NCI-H2171 (cell line): ENCODE measurements around the gene TBX5.
"Not testable (repeated sequence)": the region's sequence is repeated elsewhere in the genome, so short reads cannot be mapped to it uniquely, and the experiment has no call there.

Source experiments
- DNase-seq: peaks from one replicate; lab custom pipeline; 2025; lab: John Stamatoyannopoulos, UW

TBX5 gene

DNA sequence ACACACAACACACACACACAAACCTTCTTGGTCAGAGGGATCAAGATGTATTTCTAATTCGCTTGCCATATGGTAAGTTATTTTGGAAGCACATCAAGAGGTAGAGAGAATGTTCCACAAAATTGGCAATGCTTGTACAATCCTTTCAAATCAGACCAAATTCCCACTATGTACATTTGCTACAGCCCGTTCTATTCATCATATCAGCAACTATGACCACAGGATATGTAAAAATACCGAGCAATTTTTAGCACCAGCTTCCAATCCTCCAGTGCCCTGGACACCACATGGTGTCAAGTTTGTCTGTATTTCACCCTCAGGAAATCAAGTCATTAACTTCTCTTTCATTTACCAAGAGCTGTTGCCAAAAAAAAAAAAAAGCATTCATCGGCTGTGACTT is 21.2 kb downstream of the TBX5 start:
- no peak for DNase-seq

DNA sequence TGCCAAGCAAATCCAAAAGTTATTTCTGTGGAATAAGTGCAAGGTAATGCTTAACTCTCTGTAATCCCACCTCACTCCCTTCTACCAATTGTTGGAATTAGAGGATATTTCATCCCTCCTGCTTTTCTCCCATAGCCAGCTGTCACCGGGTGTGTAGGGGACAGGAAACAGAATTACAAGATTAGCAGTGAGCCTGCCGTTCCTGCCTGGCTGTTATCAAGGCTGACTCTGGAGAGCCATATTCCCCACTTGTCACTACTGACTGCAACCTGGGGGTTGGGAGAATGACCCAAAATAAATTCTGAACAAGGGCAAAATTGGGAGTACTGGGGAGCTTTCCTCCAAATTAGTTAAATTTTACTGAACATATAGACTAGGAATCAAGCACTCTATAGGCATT is 24.8 kb downstream of the TBX5 start:
- DNase-seq: no peak

- DNase-seq: no peak
Observed at GRCh38 chr12:114371733-114372132, 34.2 kb downstream of the TBX5 start.

DNA sequence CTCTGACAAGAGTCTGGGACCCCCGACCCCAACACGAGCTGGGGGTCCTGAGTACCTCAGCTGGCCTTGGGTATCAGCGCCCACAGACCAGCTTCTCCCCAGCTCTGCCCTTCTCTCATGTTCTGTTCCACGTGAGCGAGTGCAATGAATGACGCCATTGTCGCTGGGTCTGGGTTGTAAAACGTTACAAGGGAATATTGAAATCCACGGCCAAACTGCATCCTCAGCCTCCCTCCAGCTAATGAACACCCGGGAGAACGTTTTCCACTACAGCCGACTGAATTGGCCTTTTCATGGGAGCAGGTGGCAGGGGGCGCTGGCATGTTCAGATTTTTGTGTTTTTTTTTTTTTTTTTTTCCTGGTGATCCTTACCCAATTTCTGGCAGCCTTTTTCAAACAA is 34.7 kb downstream of the TBX5 start:
- DNase-seq: no peak

DNA sequence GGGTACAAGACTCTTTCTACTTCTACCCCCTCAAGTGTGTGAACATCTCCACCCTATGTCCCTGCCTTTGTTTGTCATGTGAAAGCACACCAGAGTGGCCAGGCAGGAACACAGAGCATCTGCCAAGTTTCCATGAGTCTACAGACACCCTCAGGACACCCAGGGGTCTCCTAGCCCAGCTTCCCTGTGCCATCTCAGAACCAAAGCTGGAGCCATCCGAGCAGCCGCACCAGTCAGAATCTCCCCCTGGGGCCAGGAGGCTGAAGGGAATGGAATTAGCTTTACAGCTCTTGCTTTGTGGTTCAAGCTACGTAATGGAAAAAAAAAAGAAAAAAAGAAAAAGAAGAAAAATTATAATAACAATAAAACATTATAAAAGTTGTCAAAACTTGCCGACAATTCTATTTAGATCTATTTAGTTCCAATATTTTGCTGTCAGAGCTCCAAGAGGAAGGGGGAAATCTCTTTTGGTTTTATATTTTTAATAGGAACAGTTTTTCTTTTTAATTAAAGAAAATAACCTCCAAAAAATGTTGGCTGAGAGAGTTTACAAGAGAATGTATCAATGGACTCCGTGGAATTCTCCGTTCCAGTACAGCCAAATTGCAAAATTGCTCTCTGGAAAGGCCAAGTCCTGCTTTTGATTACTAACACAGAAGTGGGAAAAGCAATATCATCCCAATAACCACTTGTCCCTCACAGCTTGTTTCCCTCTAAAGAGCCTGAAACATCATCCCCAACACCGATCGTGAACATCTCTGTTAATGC is 37.1 kb downstream of the TBX5 start:
- DNase-seq: no peak

GRCh38 chr12:114361992-114362391 is 44.0 kb downstream of the TBX5 start:
- DNase-seq: no peak

DNA sequence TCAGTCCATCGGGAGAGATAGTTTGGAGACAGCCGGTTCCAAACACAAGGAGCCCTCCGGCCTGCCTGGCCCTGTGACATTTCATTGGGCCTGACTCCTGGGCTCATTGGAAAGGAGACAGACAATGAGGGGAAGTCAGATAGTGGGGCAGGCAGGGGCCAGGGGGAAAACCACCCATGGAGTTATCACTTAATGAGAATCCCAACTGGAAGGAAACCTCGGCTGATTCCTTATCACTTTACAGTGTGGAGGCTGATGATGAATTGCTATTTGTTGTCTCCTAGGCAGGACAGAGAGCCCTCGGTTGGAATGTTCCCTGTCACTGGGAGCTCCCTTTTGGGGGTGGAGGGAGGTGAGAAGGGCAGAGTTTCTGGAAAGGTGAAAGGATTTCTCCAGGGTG is 44.4 kb downstream of the TBX5 start:
- no peak for DNase-seq

- no peak for DNase-seq
Observed at GRCh38 chr12:114360485-114360884, 45.5 kb downstream of the TBX5 start.

DNA sequence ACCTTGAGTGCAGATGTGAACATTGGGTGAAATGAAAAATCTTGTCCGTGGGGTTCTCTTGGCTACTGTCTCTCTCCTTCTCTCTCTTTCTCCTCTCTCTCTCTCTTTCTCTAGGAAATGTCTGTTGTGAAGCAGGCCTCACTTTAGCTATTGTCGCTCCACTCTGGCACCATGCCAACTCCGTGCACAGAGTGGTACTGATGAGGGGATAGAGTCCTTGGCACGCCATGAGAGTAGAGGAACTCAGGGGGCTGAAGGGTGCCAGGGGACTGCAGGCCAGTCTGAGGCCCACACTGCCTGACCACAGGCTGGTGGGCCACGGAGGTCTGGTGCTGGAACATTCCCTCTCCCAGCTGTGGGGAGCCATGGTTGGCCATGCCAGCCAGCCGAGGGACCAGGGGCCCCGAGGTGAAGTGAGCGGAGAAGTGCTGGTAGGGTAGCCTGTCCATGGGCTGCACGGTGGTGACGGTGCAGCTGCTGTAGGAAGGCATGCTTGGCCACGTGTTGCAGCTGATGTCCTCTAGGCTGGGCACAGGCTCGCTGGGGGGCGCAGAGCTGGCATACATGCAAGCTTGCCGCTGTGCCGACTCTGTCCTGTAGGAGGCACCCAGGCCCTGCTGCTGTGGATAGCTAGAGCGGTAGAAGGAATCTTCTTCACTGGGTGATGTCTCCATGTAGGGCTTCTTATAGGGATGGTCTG is 50.4 kb downstream of the TBX5 start:
- DNase-seq: no peak

DNA sequence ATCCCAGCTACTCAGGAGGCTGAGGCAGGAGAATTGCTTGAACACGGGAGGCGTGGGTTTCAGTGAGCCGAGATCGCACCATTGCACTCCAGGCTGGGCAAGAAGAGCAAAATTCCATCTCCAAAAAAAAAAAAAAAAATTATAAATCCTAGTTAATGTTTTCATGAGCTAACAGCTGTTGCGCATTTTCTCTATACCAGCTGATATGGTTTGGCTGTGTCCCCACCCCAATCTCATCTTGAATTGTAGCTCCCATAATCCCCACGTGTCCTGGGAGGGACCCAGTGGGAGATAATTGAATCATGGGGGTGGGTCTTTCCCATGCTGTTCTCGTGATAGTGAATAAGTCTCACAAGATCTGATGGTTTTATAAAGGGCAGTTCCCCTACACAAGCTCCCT is 56.7 kb downstream of the TBX5 start:
- DNase-seq: not testable (repeated sequence)

- DNase-seq: no peak
Observed at GRCh38 chr12:114347861-114348260, 58.1 kb downstream of the TBX5 start.

- no peak for DNase-seq
Observed at GRCh38 chr12:114344831-114345230, 61.1 kb downstream of the TBX5 start.

DNA sequence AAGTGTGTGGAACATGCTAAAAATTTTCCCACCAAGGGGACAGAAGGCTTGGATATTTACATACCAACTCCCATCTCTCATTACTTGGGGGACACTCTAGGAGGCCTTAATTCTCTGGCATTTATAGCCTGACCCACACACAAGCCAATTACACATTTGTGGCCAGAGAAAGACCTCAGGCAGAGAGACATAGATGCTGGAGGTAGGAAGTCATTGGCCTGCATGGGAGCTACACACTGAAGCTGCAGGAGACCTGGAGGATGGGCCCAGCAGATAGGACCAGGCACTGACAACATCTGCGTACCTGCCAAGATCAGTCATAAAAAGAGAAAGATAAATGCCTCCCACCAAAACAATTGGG is 61.7 kb downstream of the TBX5 start:
- DNase-seq: no peak

DNA sequence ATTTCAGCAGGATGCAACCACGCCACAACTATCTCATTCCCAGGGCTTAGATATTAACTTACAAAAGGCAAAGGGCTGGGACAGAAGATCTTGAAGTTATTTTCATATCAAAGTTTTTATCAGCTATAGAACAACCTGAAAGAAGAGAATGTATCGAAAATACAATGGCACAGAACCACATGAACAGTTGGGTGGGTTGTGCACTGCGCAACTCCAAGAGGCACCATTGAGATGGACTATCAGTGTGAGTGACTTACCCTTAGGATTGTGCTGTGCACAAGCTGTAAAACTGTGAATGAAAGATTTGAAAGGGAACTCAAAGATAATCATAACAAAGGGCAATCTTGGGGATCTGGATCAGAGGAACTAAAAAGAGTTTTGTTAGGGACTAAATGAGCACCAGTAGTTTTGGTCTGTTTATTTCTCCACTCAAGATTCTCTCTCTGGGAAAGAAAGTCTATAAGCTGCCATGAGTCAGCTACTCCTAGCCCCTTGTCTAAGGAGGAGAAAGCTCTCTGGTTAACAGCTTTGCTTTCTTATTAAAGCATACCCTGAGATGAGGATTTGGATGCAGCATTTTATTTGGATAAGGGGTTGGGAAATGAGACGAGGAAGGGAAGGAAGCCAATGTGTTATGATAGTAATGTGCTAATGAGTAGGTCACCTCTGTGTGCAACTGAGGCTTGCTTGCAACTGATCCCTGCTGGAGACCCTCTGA is 62.2 kb downstream of the TBX5 start:
- DNase-seq: no peak

GRCh38 chr12:114342656-114343055 is 63.3 kb downstream of the TBX5 start:
- DNase-seq: no peak

DNA sequence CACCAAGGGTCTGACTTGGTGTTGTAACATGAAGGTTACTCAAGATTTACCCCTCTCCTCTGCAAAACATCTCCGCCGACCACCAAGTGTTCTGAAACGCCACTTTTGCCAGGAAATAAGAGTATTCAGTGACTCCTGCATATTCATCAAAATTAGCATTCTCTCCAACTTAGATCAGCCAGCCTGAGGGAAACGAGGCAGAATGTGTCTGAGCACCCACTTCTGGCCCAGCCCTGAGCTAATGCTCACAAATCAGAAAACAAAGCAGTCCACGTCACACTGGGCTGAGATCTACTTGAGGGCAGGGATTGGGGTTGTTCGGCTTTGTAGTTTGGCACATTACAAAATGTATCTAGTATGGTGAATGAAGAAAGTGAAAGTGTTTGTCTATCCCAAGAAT is 64.3 kb downstream of the TBX5 start:
- no peak for DNase-seq

DNA sequence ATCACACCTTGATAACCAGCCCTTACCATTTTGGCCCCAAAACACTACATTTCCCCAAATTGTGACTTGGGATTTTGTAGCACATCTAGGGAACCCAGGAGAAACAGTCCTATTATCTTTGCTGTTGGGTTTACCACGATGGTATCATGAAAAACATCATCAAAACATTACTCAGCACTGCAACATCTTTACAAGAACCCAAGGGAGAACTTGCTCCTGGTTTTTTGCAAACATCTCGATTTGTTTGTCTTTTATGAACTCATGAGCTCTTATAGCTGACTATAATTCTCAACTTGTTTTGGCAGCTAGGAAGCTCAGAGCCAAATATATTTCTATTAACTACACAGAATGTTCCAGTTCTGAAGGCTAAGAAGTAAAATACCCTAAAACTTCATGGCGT is 65.7 kb downstream of the TBX5 start:
- DNase-seq: no peak

DNA sequence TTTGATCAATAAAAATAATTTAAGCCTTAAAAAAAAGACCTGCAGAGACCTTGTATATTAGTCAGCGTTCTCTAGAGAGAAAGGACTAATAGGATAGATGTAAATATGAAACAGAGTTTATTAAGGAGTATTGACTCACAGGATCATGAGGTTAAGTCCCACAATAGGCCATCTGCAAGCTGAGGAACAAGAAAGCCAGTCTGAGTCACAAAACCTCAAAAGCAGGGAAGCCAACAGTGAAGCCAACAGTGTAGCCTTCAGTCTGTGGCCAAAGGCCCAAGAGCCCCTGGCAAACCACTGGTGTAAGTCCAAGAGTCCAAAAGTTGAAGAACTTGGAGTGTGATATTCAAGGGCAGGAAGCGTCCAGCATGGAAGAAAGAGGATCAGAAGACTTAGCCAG is 66.3 kb downstream of the TBX5 start:
- DNase-seq: no peak

GRCh38 chr12:114335607-114336006 is 70.3 kb downstream of the TBX5 start:
- DNase-seq: no peak

DNA sequence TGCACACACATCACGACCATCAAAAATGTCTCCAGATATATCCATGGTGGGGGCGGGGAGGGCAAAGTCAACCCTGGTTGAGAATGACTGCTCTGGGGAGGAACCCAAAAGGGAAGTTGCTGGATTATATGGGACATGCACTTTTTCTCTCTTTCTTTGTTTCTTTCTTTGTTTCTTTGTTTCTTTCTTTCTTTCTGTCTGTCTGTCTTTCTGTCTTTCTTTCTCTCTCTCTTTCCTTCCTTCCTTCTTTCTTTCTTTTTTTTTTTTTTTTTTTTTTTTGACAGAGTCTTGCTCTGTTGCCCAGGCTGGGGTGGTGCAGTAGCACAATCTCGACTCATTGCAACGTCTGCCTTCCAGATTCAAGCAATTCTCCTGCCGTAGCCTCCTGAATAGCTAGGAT is 71.5 kb downstream of the TBX5 start:
- DNase-seq: no peak

DNA sequence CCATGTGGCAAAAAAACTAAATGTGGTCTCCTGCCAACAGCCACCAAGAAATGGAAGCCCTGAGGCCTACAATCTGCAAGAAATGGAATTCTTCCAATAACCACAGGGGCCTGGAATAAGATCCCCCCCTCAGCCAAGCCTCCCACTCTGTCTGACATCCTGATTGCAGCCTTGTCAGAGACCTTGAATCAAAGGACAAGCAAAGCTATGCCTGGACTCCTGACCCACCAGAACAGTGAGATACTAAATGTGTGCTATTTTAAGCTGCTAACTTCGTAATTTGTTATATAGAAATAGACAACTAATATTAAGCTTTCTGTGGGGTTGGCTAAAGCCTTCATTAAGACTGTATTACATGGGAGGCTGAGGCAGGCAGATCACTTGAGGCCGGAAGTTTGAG is 77.7 kb downstream of the TBX5 start:
- no peak for DNase-seq

- DNase-seq: no peak
Observed at GRCh38 chr12:114327765-114328164, 78.2 kb downstream of the TBX5 start.

DNA sequence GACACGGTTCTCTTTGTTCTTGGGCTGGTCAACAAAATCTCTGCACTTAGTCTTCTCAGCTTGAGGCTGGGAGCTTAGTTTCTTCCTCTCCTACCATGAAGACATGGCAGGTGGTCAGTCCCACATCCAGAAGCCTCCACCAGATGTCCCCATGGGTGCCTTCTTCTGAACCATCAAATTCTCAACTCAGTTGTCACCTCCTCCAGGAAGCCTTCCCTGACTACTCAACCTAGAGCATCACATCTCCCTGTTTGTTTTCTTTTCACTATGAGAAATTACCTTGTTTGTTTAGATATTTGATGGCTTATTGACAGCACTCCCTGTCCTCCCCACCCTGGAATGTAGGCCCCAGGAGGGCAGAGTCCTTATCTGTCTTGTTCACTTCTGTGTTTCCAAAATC is 84.4 kb downstream of the TBX5 start:
- DNase-seq: no peak
